Middle frontal gyrus (tissue), 1 donor: ENCODE measurements around the gene XAB2.

Experiments used
- DNase-seq: peaks from one replicate; pipeline ENCODE4 v3.0.0-alpha.2; 2015; ENCODE audit warnings: low spot score; ENCODE audit errors: extremely low spot score

Gene XAB2

GRCh38 chr19:7633698-7634097, 4.4 kb upstream of the XAB2 start, which contains the start of gene PCP2:
PCP2 (minus strand) TSS chr19:7633719; CDS start chr19:7633457, 262 bp downstream.
- DNase-seq: no peak

- DNase-seq: no peak
Measured at GRCh38 chr19:7632340-7633203, 3.2 kb upstream of the XAB2 start.

GRCh38 chr19:7631577-7631976, 2.2 kb upstream of the XAB2 start:
- DNase-seq: no peak

- no peak for DNase-seq
Measured at GRCh38 chr19:7628589-7629311, 595 bp downstream of the XAB2 start.

GRCh38 chr19:7627166-7627565, 2.2 kb downstream of the XAB2 start:
- no peak for DNase-seq

GRCh38 chr19:7625763-7626372, 3.5 kb downstream of the XAB2 start:
- DNase-seq: no peak

- DNase-seq: no peak
Measured at GRCh38 chr19:7624810-7625209, 4.5 kb downstream of the XAB2 start.

DNA sequence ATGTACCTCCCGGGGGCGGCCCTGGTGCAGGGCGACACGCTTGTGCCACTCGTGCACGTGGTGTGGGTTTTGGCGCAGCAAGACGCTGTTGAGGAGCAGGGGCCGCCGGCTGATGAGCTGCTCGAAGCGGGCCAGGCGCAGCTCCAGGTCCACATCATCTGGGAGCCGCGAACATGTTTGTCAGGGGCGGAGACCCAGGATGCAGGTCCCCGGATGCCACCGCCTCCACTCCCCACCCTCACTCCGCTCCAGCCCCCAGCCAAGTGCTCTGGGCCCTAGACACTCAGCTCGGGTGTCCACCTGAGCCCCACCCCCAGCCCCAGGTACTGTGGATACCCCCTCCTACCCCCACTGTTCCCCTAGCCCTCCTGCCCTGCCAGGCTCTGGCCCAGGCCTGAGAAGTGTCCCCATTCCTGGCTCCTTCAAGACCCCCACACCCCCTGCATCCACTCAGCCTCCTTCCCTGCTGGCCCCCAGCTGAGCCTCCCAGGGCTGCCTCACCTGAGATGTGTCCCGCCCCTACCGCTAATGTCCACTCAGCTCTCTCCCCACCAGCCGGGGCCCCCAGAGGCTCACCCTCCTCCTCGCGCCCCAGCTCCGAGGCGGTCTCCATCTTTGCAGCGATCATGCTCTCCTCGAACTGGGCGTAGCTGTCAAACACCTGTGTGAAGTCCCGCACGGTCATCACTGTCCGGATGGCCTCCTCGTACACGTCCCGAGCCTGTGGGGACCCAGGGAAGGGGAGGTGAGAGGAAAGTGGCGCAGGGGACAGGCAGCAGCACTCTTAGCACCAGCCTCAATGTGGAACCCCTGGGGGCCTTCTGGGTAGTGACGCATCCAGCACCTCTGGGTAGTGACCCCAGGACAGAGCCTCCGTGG, 5.4 kb downstream of the XAB2 start:
- DNase-seq: no peak

- DNase-seq: no peak
Measured at GRCh38 chr19:7622933-7623685, 6.2 kb downstream of the XAB2 start.

GRCh38 chr19:7620442-7621412, 8.6 kb downstream of the XAB2 start:
- DNase-seq: no peak

- DNase-seq: no peak
Measured at GRCh38 chr19:7619671-7620441, 9.5 kb downstream of the XAB2 start.

- DNase-seq: no peak
Measured at GRCh38 chr19:7618771-7619510, 10.4 kb downstream of the XAB2 start.

GRCh38 chr19:7618348-7618747, 11.0 kb downstream of the XAB2 start:
- no peak for DNase-seq

- DNase-seq: no peak
Measured at GRCh38 chr19:7617735-7618134, 11.6 kb downstream of the XAB2 start.

GRCh38 chr19:7617172-7617571, 12.2 kb downstream of the XAB2 start:
- DNase-seq: no peak

GRCh38 chr19:7614859-7615741, 14.2 kb downstream of the XAB2 start:
- DNase-seq: no peak
